HepG2 (cell line): ENCODE measurements around the gene BICRAL. TPM values are rescaled to one million over a fixed set of nuclear protein-coding genes. Genes with fewer than 3 reads are reported as not detected.
A peak's percentile ranks its signal among the peaks of the same experiment; 100 is the strongest.

Experiments
- ARID2 ChIP-seq: sonication (generic); formaldehyde crosslinking; IDR thresholded peaks from 2 replicates; pipeline ENCODE4 v1.8.1; 2022; ENCODE audit warnings: mild to moderate bottlenecking, missing genetic modification reagents, borderline replicate concordance
- NFRKB ChIP-seq: fragments of 450-650 bp; IDR thresholded peaks from 2 replicates; pipeline ENCODE4 v1.6.1; 2017
- RORA ChIP-seq: sonication (generic); formaldehyde crosslinking; IDR thresholded peaks from 2 replicates; pipeline ENCODE4 v1.5.0; 2020; ENCODE audit warnings: mild to moderate bottlenecking, missing genetic modification reagents, moderate library complexity
- SRSF1 ChIP-seq: fragments of 200-400 bp; formaldehyde crosslinking; optimal IDR thresholded peaks from 2 replicates; pipeline ENCODE3; 2017; ENCODE audit warnings: mild to moderate bottlenecking, low read depth, low read length, moderate library complexity
- TP53 ChIP-seq: sonication (generic); formaldehyde crosslinking; conservative IDR thresholded peaks from 2 replicates; pipeline ENCODE4 v1.4.0; 2020; ENCODE audit warnings: missing genetic modification reagents
- ZFP62 ChIP-seq: sonication (generic); formaldehyde crosslinking; IDR thresholded peaks from 2 replicates; pipeline ENCODE4 v1.4.0; 2020; ENCODE audit warnings: missing genetic modification reagents
- ZNF280B ChIP-seq: sonication (generic); formaldehyde crosslinking; IDR thresholded peaks from 2 replicates; pipeline ENCODE4 v1.5.0; 2020; ENCODE audit warnings: missing genetic modification reagents, mild to moderate bottlenecking, borderline replicate concordance
- ZNF318 ChIP-seq: sonication (generic); formaldehyde crosslinking; IDR thresholded peaks from 2 replicates; pipeline ENCODE4 v1.4.0; 2020; ENCODE audit warnings: mild to moderate bottlenecking, missing genetic modification reagents
- ZNF674 ChIP-seq: sonication (generic); formaldehyde crosslinking; IDR thresholded peaks from 2 replicates; pipeline ENCODE4 v1.5.0; 2020; ENCODE audit warnings: low read depth, mild to moderate bottlenecking, missing genetic modification reagents
- ZNF709 ChIP-seq: sonication (generic); formaldehyde crosslinking; IDR thresholded peaks from 2 replicates; pipeline ENCODE4 v1.5.0; 2020; ENCODE audit warnings: mild to moderate bottlenecking, missing genetic modification reagents
- polyA plus RNA-seq, 8 experiments: library from polyadenylated mRNA; depleted of rRNA in 3 of 8; stranded (reverse) in 7 of 8; unstranded in 1 of 8; fragments of >200 nt; fragmentation: Illumina TruSeq in 4 of 8; extraction: Trizol in 4 of 8; gene quantifications; 2 replicates each; pipeline versions ENCODE4 v1.2.1 to v1.2.3, GENCODE V29; 2011 to 2016; ENCODE audit warnings: low read depth in 4 of 8, missing spikeins in 1 of 8, mixed read lengths in 1 of 8; ENCODE audit not compliant: insufficient read depth in 1 of 8
- total RNA-seq, 5 experiments: library from RNA; depleted of rRNA; stranded (reverse); fragments of >200 nt; fragmentation: Illumina TruSeq; extraction: Trizol; gene quantifications; 2 replicates each; pipeline ENCODE4 v1.2.3, GENCODE V29; 2016; ENCODE audit warnings: low read depth in 1 of 5
- TF ChIP-seq, protein P1 (sequence below): sonication (generic); formaldehyde crosslinking; IDR thresholded peaks from 2 replicates; pipeline ENCODE4 v1.4.0; 2020; ENCODE audit warnings: missing genetic modification reagents, mild to moderate bottlenecking, borderline replicate concordance
- TF ChIP-seq, protein P2 (sequence below): sonication (generic); formaldehyde crosslinking; IDR thresholded peaks from 2 replicates; pipeline ENCODE4 v1.5.0; 2020; ENCODE audit warnings: mild to moderate bottlenecking, missing genetic modification reagents, moderate library complexity

The BICRAL gene
- total and polyA plus RNA-seq, 2 of the 13 experiments (the other 11 are each of a cell fraction or from before 2014, with no cell fraction given): 5.0 to 13.5 TPM

DNA sequence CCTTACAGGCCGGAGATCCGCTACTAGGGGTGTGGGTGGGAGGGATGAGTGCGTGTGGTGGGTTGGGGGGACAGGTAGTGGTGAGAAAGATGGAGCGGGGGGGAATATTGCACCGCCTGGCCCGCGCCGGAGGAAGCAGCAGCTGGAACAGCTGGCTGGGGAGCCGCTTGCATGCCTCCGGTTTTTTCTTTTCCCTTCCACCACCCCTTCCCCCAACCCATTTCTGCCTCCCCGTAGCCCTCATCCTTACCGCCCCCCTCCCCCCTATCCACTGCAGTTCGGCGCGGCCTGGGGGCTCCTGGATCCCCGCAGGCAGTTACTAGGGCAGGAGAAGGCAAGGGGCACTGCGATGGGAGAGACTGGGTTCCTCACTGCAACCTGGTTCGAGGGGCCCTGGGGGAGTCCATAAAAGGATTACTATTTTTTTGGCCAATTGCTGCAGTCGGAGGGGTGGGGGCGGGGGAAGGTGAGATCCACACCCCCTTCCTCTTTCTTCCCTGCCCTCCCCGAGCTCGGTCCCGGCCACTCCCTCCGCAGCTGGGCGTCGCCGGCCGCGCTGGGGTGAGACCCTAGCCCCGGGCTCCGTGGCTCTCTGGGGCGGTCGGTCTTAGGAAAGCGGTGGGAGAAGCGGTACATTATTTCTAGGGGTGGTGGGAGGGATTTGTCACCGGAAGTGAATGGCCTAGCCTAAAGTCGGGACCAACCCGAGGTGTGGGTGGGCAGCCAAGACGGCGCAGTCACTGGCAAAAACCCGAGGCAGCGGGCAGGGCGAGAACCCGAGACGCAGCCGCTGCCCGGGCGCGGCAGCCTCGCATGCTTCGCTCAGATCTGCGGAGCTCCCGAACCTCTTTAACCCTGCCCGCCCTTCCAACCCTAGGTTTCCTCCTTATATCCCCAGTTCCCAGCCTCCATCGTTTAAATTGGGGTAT, 35.1 kb upstream of the BICRAL start (continued):
- TF ChIP-seq, protein P1, sequence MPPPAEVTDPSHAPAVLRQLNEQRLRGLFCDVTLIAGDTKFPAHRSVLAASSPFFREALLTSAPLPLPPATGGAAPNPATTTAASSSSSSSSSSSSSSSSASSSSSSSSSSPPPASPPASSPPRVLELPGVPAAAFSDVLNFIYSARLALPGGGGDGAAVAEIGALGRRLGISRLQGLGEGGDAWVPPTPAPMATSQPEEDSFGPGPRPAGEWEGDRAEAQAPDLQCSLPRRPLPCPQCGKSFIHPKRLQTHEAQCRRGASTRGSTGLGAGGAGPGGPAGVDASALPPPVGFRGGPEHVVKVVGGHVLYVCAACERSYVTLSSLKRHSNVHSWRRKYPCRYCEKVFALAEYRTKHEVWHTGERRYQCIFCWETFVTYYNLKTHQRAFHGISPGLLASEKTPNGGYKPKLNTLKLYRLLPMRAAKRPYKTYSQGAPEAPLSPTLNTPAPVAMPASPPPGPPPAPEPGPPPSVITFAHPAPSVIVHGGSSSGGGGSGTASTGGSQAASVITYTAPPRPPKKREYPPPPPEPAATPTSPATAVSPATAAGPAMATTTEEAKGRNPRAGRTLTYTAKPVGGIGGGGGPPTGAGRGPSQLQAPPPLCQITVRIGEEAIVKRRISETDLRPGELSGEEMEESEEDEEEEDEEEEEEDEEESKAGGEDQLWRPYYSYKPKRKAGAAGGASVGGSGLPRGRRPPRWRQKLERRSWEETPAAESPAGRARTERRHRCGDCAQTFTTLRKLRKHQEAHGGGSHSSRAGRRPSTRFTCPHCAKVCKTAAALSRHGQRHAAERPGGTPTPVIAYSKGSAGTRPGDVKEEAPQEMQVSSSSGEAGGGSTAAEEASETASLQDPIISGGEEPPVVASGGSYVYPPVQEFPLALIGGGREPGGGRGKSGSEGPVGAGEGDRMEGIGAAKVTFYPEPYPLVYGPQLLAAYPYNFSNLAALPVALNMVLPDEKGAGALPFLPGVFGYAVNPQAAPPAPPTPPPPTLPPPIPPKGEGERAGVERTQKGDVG: peak; percentile 13; the same call in 1 of the 2 replicates
- peak; percentile 91; the same call in 1 of the 2 replicates for TF ChIP-seq ARID2
- no peak for TF ChIP-seq ZNF674 (CRISPR knock-in tag)
- TF ChIP-seq NFRKB: no peak
- 0 out of 2 replicates have a peak, but pooled peaks have one; percentile 84 for TF ChIP-seq ZNF318 (CRISPR knock-in tag)
- TF ChIP-seq RORA (CRISPR knock-in tag): no peak
- TF ChIP-seq ZNF280B (CRISPR knock-in tag): no peak; the same call in 1 of the 2 replicates
- no peak for TF ChIP-seq ZFP62 (CRISPR knock-in tag)
- TF ChIP-seq SRSF1: peak; percentile 78
- peak; percentile 77 for TF ChIP-seq ZNF709 (CRISPR knock-in tag)
- TF ChIP-seq, protein P2, sequence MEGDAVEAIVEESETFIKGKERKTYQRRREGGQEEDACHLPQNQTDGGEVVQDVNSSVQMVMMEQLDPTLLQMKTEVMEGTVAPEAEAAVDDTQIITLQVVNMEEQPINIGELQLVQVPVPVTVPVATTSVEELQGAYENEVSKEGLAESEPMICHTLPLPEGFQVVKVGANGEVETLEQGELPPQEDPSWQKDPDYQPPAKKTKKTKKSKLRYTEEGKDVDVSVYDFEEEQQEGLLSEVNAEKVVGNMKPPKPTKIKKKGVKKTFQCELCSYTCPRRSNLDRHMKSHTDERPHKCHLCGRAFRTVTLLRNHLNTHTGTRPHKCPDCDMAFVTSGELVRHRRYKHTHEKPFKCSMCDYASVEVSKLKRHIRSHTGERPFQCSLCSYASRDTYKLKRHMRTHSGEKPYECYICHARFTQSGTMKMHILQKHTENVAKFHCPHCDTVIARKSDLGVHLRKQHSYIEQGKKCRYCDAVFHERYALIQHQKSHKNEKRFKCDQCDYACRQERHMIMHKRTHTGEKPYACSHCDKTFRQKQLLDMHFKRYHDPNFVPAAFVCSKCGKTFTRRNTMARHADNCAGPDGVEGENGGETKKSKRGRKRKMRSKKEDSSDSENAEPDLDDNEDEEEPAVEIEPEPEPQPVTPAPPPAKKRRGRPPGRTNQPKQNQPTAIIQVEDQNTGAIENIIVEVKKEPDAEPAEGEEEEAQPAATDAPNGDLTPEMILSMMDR: no peak
- TF ChIP-seq TP53 (CRISPR knock-in tag): no peak
